HG03159 (cell line): ENCODE data around the gene DOC2B.
"Not testable (repeated sequence)": the region's sequence is repeated elsewhere in the genome, so short reads cannot be mapped to it uniquely, and the experiment has no call there.

Experiments used
- ATAC-seq: cut with Tn5 transposase; IDR thresholded peaks from one replicate; pipeline ENCODE4 v1.9.1; 2021; ENCODE audit warnings: mild to moderate bottlenecking, moderate library complexity; ENCODE audit not compliant: unreplicated experiment

The DOC2B gene

DNA sequence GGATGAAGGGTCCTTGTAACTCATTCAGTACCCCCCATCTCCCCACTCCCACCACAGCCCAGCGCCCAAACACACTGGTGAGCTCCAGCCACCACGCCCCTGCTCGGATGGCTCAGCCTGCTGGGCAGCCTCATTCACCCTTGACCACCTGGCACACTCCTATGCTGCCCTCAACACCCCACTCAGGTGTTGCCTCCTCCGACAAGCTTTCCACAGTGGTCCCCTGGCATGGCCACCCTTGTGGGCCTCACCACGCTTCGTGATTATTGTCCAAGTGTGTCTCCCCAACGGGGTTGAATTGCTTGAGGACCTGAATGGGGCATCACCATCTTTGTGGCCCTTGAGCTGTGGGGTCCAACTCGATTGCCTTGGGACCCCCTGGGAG, 12.0 kb upstream of the DOC2B start:
- ATAC-seq, result no peak

DNA sequence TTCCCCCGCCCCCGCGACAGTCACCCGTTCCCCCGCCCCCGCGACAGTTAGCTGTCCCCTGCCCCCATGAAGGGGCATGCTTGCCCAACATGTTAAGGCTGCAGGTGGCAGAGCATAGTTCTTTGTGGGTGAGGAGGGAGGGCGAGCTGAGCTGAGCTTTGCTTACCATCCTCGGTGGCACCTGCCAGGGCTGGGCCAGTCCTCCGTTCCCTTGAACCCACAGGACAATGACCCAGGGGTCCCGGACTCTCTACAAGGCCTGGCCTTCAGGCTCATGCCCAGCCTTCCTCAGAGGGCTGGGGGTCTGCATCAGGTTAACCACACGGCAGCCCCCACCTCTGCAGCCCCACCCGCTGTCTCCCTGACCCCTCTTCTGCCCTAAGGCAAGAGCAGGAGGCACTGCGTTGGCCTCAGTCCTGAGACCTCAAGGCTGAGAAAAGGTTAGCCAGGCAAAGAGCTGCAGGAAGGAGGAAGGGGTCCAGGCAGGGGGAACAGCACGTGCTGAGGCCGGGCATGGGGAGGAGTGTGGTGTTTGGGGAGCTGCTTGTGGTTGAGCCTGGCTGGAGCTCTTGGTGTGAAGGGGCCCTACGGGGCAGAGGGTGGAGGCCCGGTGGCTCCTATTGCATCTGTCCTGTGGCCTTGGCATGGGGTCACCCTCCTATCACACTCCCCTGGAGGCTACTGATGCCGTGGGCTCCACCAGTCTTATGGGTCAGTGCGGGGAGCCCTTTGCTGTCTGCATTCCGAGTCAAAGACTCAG, 11.4 kb upstream of the DOC2B start:
- ATAC-seq, result no peak

DNA sequence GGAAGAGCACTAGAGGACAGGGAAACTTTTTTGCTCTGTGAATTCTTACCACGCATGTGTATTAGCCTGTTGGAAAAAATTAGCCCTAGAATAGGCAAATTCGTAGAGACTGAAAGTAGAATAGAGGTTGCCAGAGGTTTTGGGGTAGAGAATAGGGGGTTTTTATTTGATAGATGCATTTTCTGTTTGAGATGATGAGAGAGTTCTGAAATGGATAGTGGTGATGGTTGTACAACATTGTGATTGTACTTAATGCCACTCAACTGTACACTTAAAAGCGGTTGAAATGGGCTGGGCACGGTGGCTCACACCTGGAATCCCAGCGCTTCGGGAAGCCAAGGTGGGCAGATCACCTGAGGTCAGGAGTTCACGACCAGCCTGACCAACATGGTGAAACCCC, 8.0 kb upstream of the DOC2B start:
- ATAC-seq, result no peak

DNA sequence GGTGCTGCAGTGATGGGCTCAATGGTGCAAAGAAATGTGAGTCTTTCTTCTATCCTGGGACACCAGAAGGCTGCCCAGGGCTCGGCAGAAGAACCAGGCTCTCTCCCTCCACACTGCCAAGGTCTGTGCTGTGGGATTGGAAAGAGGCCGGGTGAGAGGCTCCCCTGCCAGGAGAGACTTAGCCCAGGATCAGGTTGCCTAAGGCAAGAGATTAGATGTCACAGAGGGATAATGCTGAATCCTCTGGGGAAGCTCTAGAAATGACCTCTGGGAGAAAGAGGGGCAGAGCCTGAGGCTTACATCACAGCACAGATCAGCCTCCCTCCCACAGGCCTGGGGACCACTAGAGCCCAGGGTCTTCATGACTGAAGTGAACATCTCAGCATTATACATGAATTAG, 5.7 kb upstream of the DOC2B start:
- ATAC-seq, result no peak

DNA sequence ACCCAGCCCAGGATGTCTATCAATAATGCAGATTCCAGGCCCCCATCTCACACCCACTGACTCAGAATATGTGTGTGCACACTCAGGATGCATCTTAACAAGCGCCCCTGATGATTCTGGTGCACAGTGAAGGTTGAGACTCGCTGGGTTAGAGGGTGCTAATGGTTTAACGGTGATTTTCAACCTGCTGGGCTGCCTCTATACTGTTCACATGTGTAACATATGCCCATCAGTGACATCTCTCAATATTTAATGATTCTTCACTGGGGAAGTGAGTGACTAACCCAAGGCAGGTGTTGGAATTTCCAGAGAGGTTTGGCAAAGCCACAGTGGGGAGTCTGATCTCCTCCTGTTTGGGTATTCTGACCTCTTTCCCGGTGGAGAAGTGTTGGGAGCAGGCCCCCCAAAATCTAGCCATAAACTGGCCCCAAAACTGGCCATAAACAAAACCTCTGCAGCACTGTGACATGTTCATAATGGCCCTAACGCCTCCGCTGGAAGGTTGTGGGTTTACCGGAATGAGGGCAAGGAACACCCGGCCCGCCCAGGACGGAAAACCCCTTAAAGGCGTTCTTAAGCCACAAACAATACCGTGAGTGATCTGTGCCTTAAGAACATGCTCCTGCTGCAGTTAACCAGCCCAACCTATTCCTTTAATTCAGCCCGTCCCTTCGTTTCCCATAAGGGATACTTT, 4.1 kb upstream of the DOC2B start:
- ATAC-seq, result no peak

DNA sequence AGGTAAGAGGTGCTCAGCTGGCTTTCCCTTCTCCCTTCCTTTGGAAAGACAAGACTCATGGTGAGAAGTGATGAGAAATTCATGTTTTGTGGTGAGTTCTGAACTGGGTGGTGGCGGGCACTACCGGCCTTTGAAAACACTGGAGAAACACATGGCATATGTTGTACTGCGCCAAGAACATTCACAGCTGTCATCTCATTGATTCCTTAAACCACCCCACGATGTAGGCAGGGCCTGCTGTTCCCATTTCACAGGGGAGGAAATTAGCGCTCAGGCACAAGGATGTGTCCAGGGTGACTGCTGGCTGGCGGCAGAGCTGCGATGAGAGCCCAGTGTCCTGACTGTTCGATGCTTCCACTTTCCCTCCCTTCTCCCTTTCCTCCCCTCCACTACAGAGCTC, 1.6 kb upstream of the DOC2B start:
- no peak for ATAC-seq

DNA sequence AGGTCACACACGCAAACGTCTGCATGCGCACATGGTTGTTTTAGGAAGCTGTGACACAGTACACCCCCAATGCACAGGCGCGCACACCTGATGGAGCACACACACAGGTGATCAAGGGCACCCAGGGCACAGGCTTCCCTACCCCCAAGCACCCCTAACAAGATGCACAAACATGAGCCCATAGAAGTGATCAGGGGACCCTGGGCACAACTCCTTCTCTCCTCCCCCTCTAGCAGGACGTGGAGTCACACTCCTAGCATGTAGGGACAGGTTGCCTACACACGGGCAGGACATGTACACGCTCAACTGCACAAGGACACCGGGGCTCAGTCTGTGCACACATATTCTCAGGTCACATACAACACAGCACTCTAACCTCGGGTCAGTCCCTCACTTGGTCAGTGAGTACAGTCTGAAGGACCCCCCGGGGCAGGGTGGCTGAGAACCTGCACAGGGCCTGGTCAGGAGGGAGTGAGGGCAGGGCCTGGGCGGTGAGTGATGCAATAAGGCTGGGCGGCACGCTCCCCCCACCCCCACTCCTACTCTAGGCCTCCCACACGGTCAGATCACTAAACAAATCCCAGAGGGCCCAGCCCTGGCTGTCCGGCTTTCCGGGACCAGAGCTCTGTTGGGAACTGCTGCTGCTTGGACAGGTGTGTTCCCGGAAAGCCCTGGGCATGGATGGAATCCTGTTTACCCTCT, 751 bp upstream of the DOC2B start:
- ATAC-seq, result no peak

DNA sequence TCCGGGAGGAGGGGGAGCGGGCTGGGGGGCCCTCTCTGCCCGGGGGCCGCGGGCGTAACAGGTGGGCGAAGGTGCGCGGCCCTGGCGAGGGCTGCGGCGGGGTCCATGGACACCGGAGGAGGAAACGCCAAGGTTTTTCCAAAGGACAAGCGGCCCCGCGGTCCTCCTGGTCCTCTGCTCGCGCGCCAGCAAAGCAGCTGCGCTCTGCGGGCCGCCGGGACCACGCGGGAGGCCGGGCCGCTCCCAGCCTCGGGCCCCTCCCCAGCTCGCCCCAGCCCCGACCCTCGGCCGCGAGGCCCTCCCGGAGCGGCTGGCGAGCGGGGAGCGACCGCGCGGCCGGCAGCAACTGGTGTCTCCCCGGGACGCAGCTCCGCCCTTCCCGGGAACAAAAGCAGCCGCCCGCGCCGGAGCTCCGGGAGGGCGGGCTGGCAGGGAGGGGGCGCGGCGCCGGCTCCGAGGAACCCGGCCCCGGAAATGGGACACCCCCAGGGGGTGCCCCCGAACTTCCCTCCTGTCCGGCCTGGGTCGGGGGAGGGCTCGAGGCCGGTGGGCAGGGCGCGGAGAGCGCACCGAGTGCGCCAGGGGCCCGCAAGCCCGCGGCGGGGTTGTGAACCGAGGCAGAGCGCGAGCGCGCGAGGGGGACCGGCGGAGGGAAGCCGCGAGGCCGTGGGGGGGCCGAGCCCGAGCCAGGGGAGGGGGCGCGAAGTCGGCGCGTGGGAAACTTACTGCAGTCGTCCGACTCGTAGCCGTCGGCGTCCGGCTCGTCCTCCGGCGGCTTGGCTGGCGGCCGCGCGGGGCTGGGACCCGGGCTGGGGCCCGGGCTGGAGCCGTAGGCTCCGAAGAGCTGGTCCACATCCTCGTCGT, 837 bp downstream of the DOC2B start:
- ATAC-seq, result no peak

DNA sequence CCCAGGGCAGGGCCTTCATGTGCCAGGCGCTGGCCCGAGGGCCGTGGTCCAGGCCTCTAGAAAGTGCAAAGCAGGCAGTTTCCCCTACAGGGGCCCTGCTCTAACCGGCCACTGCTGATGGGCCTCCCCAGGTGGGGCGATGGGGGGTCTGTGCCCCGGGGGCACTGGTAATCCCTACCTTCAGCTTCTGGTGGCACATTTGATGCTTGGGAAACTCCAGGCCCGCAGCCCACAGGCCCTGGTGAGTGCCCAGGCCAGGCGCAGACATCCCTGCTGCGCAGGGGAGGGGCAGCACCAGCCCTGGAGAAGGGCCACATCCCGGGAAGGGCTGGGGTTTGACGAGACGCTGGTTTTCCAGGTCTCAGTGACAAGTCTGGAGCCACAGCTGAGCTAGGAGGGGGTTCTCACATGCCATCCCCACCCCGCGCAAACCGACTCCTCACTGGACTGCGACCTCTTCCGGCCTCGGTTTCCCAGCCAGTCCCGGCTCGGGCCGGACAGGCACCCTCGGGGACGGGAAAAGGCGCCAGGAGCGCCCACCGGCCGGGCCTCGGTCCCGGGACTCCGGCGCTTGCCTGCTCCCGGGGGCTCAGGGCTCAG, 1.6 kb downstream of the DOC2B start:
- no peak for ATAC-seq

DNA sequence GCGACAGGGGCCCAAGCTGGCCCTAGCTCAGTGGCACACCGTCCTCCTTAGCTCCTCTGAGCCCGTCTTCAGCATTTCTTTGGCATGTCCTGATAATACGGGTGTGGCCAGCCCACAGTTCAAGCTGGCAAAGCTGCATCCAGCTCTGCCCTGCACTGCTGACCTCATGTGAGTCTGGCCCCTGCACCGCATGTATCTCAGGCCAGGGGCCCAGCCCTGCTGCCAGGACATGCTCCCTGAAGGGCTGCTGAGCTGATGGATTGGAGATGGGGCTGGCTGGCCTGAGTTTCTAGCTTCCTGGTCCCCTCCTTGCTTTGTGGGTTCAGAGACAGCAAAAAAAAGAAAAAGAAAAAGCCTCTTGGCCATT, 2.4 kb downstream of the DOC2B start:
- no peak for ATAC-seq

DNA sequence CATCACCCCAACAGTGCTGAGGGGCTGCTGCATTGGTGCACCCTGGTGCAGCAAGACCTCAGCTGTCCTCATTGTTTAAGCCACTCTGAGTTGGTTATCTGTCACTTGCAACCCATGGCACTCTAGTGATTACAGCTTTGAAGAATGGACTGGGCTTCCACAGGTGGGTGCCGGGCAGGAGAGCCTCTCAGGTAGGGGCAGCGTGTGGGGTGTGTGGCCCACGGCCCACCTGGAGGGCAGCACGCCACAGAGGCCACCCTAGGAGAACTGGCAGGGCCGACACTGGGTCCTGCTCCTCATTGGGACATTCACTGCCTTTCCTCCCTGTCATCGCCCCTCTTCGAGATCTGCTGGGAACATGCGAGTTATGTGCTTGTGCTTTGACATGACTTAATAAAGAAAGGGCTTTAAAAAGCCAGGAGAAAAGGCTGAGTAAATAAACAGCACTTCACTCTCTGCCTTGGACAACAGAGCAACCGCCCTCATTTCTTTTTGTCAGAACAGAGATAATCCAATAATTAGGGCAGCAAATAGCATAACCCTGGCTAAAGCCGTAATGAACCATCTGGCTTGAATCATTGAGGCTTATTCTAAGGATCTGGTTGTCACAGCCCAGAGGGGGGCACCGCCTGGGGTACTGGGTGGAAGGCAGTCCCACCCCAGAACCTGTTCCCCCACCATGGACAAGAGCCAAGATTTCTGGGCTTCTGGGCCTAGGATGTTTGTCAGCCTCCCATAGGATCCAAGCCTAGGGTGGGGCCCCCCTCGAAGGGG, 3.0 kb downstream of the DOC2B start:
- no peak for ATAC-seq

DNA sequence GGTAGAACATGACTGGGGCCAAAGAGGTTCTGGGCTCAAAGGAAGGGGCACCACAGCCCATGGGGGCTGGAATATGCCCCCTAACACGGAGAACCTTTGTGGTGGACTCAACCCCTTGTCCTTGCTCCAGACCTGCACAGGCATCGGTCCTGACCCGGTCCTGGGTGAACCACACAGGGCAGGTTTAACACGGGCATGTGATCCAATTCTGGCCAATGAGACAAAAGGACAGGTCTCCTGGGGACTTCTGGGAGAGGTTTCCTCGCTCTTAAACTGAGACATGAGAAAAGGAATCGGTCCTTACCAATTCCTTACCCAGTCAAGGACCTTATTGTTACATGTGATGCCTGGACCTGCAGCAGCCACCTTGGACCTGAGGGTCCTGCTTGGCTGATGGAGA, 3.7 kb downstream of the DOC2B start:
- ATAC-seq, result no peak

DNA sequence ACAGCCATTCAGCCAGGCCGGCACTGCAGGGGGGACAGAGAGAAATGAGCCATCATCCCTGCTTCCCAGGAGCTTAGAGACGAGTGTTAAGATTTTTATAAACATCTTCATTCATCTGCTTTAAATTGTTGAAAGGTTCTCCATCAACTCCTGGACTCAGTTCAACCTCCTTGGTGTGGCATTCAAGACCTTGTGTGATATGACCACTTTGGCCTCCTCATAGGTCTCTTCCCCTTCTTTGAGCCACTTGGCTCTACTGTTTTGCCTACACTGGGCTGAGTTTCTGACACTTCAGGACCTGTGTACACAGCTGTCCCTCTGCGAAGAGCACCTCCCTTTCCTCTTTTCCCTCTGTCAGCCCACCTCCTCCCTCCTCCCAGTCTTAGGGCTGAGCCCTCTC, 4.3 kb downstream of the DOC2B start:
- ATAC-seq, result no peak

DNA sequence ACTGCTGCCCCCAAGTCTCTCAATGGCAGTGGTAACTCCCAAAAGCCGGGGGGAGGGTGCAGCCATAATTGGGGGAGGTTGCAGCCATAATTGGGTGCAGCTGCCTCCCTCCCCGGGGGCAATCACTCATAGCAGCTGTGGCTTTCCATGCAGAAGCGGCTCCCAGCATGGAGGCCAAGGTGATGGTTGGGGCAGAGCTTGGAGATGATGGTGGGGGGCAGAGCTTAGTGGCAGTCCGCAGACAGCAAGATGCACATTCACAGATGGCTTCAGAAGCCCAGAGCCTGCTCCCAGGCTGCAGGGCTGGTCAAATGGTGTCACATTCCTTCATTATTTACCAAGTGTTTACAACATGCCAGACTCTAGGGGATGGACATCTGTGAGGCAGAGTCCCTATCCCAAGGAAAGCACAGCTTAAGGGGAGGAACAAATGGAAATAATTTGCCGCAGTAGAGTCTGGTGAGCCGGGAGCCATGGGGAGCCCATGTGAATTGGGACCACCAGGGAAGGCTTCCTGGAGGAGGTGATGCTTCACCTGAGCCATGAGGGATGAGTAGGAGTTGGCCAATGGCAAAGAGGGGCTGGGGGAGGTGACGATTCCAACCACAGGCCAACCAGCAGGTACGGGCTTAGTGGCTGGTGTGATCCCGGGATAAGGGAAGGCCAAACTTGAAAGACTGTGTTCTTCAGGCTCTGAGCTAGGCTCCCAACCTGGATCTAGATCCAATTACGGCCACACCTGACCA, 8.1 kb downstream of the DOC2B start:
- no peak for ATAC-seq

DNA sequence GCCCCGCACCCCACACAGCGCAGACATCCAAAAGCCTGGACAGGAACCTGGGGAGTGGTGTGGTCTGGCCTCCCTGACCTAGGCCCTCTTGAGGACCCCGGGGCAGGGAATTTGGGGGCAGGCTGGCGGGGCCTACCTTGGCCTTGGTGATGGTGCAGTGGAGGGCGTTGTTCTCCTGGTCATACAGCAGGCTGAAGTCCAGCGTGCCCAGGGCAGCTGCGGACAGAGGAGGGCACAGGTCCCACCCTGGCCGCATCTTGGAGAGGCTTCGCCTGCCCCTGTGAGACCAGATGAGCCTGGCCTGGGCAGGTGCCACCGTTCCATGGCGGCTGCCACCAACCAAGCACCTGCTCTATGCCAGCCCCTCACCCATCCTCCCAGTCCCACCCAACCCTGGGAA, 9.0 kb downstream of the DOC2B start:
- no peak for ATAC-seq

DNA sequence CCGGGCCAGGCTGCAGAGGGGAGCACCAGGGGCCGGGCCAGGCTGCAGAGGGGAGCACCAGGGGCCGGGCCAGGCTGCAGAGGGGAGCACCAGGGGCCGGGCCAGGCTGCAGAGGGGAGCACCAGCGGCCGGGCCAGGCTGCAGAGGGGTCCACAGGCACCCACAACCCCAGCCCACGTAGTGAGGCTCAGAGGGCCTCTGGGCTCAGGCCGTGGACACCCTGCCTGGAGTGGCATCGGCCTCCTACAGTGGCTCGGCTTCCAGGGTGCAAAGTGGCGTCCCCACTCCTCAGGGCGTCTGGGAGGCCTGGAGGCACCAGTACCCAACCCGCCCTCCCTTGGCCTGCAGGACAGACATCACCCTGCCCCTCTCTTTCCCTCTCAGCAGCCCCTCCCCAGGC, 9.6 kb downstream of the DOC2B start:
- ATAC-seq, result no peak

DNA sequence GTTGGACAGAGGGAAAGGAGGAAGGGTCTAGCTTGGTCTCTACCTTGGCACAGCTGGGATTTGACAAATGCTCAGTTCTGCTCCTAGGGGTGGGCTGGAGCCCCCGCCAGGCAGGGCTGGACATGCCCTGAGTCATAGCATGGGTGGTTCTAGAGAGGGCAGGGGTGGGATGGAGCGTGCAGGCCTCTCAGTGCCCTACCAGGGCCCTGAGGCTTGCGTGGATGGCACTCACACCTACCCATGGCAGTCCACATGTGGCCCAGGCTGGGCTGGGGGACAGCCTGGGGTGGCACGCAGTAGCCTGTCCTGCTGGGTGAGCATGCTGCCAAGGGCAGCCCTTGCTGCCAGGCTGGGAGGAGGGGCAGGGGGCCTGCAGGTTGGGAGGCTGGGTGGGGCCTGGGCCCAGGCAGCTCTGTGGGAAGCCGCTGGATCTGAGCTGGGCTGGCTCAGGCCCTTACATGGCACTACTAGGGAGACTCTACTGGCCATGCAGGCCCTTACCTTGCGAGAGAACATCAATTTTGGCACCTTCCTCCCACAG, 11.2 kb downstream of the DOC2B start:
- no peak for ATAC-seq

DNA sequence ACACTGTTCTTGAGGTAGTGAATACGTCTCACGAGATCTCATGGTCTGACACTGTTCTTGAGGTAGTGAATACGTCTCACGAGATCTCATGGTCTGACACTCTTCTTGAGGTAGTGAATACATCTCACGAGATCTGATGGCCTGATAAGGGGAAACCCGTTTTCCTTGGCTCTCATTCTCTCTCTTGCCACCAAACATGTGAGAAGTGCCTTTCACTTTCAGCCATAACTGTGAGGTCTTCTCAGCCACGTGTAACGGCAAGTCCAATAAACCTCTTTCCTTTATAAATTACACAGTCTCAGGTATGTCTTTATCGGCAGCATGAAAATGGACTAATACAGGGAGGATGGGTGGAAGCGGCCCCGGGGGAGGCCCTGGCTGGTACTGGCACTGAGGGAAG, 12.8 kb downstream of the DOC2B start:
- not testable (repeated sequence) for ATAC-seq

DNA sequence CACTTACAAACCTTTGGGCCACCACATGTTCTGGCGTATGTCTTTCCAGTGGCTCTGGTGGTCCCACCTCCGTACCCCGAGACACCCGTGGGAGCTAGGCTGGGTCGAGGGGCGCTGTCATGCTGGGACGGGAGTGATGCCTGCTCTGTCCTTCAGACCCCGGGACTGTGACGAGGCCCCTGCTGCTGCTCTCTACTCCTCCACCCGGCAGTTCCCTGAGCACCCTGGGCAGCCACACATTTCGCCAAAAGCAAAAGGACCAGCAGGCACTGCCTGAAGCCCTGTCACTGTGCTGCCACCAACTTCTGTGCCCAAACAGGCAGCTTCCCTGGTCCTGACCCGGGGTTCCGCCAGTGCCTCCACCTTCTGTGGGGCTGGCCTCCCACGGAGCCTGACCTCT, 15.5 kb downstream of the DOC2B start:
- no peak for ATAC-seq
